NCI-H1694 (cell line): ENCODE measurements around the gene DSCAML1.

ENCODE experiments used
- DNase-seq: peaks from one replicate; lab custom pipeline; 2025; lab: John Stamatoyannopoulos, UW

The DSCAML1 gene

DNA sequence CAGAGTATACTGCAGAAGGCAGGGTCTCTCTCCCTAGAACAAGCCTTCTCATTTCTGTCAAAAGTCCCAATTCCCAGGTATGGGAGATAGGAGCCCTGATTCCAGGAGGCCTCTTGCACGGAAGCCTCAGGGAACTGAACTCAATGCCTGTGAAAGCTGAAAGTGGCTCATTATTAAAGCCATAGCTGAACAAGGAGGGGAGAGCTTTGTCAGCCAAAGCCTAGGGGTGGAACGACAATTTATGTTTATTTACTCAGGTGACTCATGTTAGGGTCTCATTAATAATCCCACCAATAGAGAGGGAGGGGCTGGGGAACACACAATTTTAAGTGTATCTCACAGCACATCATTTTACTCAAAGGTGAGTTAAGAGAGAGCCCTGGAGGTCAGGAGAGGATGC lies 44.9 kb downstream of the DSCAML1 start:
- DNase-seq: no peak

- DNase-seq: no peak
Measured at GRCh38 chr11:117750916-117751662, 45.9 kb downstream of the DSCAML1 start.

GRCh38 chr11:117750357-117750756 lies 46.7 kb downstream of the DSCAML1 start:
- DNase-seq: no peak

- no peak for DNase-seq
Measured at GRCh38 chr11:117749541-117749910, 47.5 kb downstream of the DSCAML1 start.

- no peak for DNase-seq
Measured at GRCh38 chr11:117748771-117749540, 48.1 kb downstream of the DSCAML1 start.

DNA sequence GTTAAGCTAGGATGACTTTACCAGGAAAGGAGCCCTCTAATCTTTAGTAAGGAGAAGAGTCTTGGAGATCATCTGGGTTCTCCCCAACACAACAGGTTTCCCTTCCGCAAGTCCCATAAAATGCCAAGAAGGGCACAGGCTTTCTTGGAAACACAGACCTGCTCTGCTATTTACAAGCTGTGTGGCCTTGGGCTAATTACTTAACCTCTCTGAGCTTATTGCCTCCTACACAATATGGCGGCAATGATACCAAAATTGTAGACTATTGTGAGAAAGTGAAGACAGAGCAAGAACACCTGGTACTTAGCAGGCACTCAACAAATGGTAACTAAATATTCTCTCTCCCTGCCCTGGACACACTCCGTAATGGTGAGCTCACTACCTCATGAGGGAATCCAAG lies 49.1 kb downstream of the DSCAML1 start:
- no peak for DNase-seq

DNA sequence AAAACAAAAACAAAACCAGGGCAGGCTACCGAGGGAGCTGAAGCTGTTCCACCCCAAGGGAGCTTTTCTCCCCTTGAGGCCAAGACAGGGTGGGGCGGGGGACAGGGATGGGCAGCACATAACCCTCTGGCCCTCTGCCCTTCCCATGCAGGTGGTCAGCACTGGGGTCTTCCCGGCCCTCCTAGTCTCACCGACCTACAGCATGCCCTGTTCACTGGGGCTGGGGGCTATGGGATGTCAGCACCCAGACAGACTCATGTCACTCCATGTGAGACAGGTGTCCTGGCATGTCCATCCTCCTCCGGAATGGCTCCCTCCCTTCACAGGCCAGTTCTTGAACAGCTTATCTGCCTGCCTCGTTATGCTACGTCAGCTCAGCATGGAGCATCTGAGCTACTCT lies 51.7 kb downstream of the DSCAML1 start:
- DNase-seq: no peak

- no peak for DNase-seq
Measured at GRCh38 chr11:117744471-117745150, 52.4 kb downstream of the DSCAML1 start.

DNA sequence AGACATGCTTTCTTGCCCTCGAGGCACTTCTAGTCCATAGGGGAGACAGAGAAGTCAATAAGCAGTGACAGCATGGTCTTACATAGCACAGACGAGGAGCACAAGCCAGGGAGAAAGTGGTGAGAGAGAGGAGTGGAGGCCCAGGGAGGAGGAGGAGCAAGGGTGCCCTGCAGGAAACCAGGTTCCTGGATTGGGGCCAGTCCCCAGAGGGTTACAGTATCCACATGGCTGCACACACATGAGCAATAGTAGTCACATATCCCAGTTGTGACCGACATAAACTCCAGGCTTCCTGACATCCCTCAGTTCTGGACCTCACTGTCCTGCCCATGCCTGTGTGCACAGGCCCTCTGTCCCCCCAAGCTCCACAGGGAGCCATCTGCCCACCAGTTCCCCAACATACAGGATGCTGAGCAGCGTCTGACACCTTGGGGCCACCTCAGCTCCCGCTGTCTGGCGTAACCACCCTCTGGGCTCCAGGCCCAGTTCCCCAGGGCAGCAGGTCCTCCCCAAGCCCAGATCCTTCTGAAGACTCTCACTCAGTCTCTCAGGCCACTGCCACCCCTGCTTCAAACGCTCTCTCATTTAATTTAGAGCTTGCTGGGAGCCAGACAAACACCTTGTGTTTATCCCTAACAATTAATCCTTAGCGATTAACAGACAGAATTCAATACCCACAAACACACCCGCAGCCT lies 53.7 kb downstream of the DSCAML1 start:
- DNase-seq: no peak

- no peak for DNase-seq
Measured at GRCh38 chr11:117738246-117738957, 58.6 kb downstream of the DSCAML1 start.

GRCh38 chr11:117735350-117735977 lies 61.6 kb downstream of the DSCAML1 start:
- no peak for DNase-seq

GRCh38 chr11:117734601-117735024 lies 62.4 kb downstream of the DSCAML1 start:
- DNase-seq: no peak

DNA sequence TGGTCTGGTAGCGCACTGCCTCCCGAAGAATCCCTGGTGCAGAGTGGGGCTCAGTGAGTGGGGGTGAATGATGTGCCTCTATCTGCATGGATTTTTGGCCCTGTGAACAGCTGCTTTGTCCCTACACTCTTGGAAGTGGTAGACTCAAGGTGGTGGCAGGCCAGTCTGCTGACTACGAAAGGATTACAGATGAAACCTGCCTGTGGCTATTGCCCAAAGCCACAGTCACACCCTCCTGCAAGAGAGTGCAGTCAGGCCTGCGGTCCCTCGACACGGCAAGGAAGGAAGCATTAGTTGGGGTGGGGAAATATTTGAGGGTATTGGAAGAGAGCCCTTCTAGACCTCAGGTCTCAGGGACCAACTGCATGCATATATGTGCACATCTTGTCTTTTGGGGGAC lies 63.7 kb downstream of the DSCAML1 start:
- no peak for DNase-seq

DNA sequence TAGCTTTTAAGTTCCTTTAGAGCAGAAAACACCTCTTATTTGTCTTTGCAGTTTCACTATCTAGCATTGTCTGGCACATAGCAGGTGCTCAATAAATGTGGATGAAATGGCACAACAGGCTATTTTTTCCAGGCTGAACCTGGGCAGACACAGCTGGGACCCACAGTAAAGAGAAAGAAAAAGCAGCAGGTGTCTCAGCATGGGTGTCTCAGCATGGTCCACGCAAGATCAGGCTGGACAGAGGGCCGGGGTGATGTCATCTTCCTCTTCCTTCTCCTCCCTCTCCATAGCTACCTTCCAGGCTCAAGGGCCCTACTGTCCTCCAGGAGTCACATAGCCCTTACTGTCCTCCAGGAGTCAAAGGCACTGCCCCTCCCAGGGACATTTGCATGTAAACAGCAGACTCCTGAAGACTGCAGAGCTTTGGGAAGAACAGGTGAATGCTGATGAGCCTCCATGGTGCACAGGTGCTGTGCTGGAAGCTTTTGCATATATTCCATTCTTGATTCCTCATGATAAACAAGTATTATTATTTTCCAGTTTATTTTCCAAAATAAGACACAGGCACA lies 65.2 kb downstream of the DSCAML1 start:
- no peak for DNase-seq

DNA sequence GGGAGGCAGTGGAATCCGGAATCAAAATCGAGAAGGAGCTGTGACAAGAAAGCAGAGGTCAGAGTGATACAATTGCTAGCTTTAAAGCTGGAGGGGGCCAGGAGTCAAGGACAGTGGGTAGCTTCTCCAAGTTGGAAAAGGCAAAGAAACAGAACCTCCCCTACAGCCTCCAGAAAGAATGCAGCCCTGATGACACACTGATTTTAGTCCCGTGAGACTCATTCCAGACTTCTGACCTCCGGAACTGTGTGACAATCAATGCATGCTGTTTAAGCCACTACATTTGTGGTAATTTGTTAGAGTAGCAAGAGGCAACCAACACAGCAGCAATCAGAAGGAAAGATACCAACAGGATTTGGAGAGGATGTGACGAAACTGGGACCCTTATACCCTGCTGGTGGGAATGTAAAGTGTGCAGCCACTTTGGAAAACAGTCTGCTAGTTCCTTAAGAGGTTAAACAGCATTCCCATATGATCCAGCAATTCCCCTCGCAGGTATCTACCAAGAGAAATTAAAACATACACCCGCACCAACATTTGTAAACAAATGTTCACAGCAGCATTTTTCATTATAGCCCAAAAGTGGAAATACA lies 66.7 kb downstream of the DSCAML1 start:
- DNase-seq: no peak

DNA sequence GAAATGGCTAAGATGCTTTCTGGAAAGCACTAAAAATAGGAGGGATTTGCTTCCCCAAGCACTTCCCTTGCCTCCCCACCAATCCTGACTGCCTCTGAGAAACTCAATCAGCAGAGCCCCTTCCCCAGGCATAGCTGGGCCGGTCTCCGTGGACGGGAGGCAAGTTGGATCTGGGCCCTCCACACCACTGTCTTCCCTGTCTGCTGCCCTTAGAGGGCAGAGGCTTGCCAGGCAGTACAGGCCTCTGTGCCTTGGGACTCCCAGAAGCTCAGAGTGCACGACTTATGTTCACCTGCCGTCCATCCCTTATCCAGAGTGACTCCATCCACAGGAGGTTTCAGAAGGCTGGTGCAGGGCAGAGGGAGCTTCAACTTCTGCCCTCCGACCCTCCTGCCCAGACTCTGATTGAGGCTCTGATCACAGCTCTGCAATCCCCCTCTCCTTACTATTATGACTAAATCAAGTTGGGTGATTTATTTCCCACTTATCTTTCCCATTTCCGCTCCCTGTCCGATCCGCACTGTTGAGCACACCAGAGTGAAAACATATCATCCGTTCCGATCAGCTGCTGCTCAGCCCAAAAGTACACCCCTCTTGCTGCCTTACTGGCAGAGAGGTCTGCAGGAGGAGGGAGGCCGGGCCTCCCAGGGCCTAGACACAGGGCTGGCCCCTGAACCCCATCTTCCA lies 71.8 kb downstream of the DSCAML1 start:
- DNase-seq: no peak

GRCh38 chr11:117724621-117725020 lies 72.4 kb downstream of the DSCAML1 start:
- no peak for DNase-seq

- DNase-seq: no peak
Measured at GRCh38 chr11:117724104-117724503, 72.9 kb downstream of the DSCAML1 start.

DNA sequence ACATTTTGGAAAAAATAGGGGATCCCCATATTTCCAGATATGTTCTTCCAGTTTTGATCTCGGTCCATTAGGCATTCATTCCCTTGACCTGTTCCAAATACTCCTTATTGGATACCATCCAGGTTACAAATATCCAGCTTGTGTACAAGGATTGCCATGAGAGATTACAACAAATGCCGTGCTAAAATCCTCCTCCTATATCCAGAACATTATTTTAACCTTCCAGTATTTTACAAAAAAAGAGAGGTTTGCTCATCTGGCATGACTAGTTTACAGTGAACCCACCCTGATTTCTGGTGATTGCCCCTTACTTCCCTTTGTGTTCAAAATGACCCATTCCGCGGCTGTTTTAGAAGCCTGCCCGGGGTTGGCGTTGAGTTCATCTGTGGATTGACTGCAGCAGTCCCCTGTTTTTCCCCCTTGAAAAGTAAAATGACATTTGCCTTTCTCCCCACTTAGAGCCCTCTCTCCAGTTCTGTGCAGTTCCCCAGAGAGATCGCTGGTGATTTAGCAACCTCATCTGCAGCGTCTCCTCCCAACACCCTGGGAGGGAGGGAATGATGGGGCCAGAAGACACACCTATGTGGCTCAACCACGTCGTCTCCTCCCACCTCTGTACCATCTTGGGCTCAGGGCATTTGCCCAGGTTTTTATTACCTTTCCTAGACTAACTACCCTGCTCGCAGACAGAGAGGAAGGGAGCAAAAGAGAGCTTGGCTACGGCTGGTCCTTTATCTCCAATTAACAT lies 73.6 kb downstream of the DSCAML1 start:
- DNase-seq: no peak
